Uterus (tissue), 2 donors: ENCODE data around the gene NBPF1.
"Not testable (repeated sequence)": the region's sequence is repeated elsewhere in the genome, so short reads cannot be mapped to it uniquely, and the experiment has no call there.

Source experiments
- CTCF ChIP-seq, 4 experiments: fragments of 200-600 bp in 2 of 4; fragments of 450-650 bp in 2 of 4; sonication (generic) in 2 of 4; IDR thresholded peaks; one replicate each; pipeline ENCODE4 v1.5.1; 2016 to 2019; ENCODE audit warnings: antibody characterized with exemption in 4 of 4, mild to moderate bottlenecking in 2 of 4, moderate library complexity in 1 of 4
- POLR2A ChIP-seq, 2 donors: fragments of 450-650 bp; IDR thresholded peaks; one replicate each; pipeline ENCODE4 v1.6.1; 2016; ENCODE audit warnings: antibody characterized with exemption in 2 of 2, mild to moderate bottlenecking in 1 of 2, moderate library complexity in 1 of 2

- TF ChIP-seq CTCF, POLR2A (IDR thresholded peaks at IDR 0.05): not testable (repeated sequence)
These were observed 100.5 kb downstream of the NBPF1 start for GRCh38 chr1:16512624-16513411.
